HCT116 (cell line): Measurements from ENCODE around the gene ANKRD33.

ENCODE experiments used
- CEBPB ChIP-seq: IDR thresholded peaks from 2 replicates; pipeline ENCODE4 v1.6.1; 2012; ENCODE audit warnings: low read depth
- CTCF ChIP-seq, 3 experiments: fragments of 200-600 bp in 1 of 3; sonication (generic) in 1 of 3; IDR thresholded peaks in 2 of 3; conservative IDR thresholded peaks in 1 of 3; 2 replicates each; pipeline ENCODE4 v1.5.1; 2012 to 2017; ENCODE audit warnings: low read depth in 2 of 3, low read length in 2 of 3, antibody characterized with exemption in 1 of 3, borderline replicate concordance in 1 of 3, control low read depth in 1 of 3, mild to moderate bottlenecking in 1 of 3, mixed read lengths in 1 of 3, mixed run types in 1 of 3, moderate library complexity in 1 of 3; ENCODE audit not compliant: insufficient read depth in 1 of 3
- REST ChIP-seq: IDR thresholded peaks from 2 replicates; pipeline ENCODE4 v1.6.1; 2012; ENCODE audit warnings: low read depth
- SRF ChIP-seq: IDR thresholded peaks from 2 replicates; pipeline ENCODE4 v1.6.1; 2012; ENCODE audit warnings: low read depth
- TCF7L2 ChIP-seq: IDR thresholded peaks from 2 replicates; pipeline ENCODE4 v1.7.0; 2011; ENCODE audit warnings: borderline replicate concordance, inconsistent platforms; ENCODE audit not compliant: insufficient read depth, insufficient read length; ENCODE audit errors: extremely low read depth

GRCh38 chr12:51851413-51852124 is 36.3 kb upstream of the ANKRD33 start:
- TF ChIP-seq CTCF (IDR thresholded peaks at IDR 0.05 in 2 of 3, conservative IDR thresholded peaks at IDR 0.05 in 1 of 3; ENCODE audit: borderline replicate concordance in 1 of 3, insufficient read depth in 1 of 3, low read depth in 2 of 3, low read length in 2 of 3) (no peak), SRF (no peak), REST (no peak), CEBPB (no peak), TCF7L2 (no peak)
